Neural crest cell (in vitro differentiated cells): ENCODE data around the gene RPGRIP1L. TPM values are rescaled to one million over a fixed set of nuclear protein-coding genes. Genes with fewer than 3 reads are reported as not detected.
A peak's percentile ranks its signal among the peaks of the same experiment; 100 is the strongest.

Source experiments
- DNase-seq: peaks from one replicate; pipeline ENCODE4 v3.0.0; 2021; ENCODE audit warnings: low read depth, mixed read lengths, low spot score
- H3K27ac Mint-ChIP-seq: one replicate; pipeline ENCODE4 v1.8.0; 2021; ENCODE audit warnings: mild to moderate bottlenecking, mixed read lengths; ENCODE audit not compliant: unreplicated experiment
- H3K27me3 Mint-ChIP-seq: 2 replicates; pipeline ENCODE4 v1.8.0; 2021; ENCODE audit warnings: low read depth, mild to moderate bottlenecking, mixed read lengths
- H3K36me3 Mint-ChIP-seq: 2 replicates; pipeline ENCODE4 v1.8.0; 2021; ENCODE audit warnings: low read depth, mild to moderate bottlenecking, mixed read lengths
- H3K4me1 Mint-ChIP-seq: 2 replicates; pipeline ENCODE4 v1.8.0; 2021; ENCODE audit warnings: mixed read lengths
- H3K4me3 Mint-ChIP-seq: one replicate; pipeline ENCODE4 v1.8.0; 2021; ENCODE audit warnings: mild to moderate bottlenecking, mixed read lengths
- H3K9me3 Mint-ChIP-seq: 2 replicates; pipeline ENCODE4 v1.8.0; 2021; ENCODE audit warnings: mixed read lengths
- total RNA-seq: library from RNA; stranded (reverse); gene quantifications from 2 replicates; pipeline ENCODE4 v1.2.1, GENCODE V29; 2021
- TF ChIP-seq, protein P1 (sequence below): fragments of 200-600 bp; sonication (generic); conservative IDR thresholded peaks from 2 replicates; pipeline ENCODE4 v1.5.0; 2021; ENCODE audit warnings: antibody characterized with exemption, mild to moderate bottlenecking

RPGRIP1L gene
- total RNA-seq, 1 donor from 2014 or later, result 24.0 TPM

DNA sequence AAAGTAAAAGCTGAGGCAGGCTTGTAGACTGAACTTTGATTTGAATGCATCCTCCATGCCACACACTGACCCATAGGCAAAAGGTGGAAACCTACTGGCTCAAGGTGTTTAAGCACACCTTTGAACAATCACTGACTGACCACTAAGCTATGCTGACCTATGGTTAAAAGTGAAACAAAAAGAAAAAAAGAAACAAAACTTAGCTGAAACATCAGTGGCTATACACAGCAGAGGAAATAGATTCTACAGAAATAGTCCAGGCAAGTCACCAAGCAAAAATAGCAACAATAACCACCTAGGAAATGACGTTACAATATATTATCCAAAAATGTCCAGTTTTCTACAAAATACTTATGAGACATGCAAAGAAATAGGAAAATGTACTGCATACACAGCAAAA, 60.2 kb downstream of the RPGRIP1L start:
- Mint-ChIP-seq H3K9me3 (peaks cover 7% of the 10 kb centered on the region), H3K36me3 (peaks cover 33% of the 10 kb centered on the region), H3K4me1 (no peaks in the 10 kb centered on the region)

DNA sequence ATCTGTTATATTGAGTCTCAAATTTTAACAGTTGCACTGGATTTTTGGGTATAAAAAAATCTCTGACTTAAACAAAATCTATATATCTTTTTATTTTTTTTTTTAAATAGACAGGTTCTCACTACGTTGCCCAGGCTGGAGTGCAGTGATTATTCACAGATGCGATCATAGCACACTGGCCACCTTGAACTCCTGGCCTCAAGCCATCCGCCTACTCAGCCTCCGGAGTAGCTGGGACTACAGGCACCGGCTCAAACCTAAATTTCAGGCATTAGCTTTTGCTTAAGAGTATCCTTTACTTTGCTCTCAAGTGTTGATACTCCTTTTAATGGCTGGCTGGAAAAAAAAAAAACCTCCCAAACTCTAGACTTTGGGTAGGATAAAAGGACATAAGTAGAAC, 61.6 kb downstream of the RPGRIP1L start:
- no peak for DNase-seq
- Mint-ChIP-seq H3K9me3 (peaks cover 7% of the 10 kb centered on the region), H3K4me3 (no peak overlapping the region), H3K36me3 (peaks cover 30% of the 10 kb centered on the region), H3K27ac (no peak overlapping the region), H3K27me3 (no peaks in the 10 kb centered on the region), H3K4me1 (no peaks in the 10 kb centered on the region)
- TF ChIP-seq, protein P1, sequence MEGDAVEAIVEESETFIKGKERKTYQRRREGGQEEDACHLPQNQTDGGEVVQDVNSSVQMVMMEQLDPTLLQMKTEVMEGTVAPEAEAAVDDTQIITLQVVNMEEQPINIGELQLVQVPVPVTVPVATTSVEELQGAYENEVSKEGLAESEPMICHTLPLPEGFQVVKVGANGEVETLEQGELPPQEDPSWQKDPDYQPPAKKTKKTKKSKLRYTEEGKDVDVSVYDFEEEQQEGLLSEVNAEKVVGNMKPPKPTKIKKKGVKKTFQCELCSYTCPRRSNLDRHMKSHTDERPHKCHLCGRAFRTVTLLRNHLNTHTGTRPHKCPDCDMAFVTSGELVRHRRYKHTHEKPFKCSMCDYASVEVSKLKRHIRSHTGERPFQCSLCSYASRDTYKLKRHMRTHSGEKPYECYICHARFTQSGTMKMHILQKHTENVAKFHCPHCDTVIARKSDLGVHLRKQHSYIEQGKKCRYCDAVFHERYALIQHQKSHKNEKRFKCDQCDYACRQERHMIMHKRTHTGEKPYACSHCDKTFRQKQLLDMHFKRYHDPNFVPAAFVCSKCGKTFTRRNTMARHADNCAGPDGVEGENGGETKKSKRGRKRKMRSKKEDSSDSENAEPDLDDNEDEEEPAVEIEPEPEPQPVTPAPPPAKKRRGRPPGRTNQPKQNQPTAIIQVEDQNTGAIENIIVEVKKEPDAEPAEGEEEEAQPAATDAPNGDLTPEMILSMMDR, result no peak

More for the DNA sequence above, 60.2 kb downstream of the RPGRIP1L start:
- Mint-ChIP-seq H3K4me3 (no peak overlapping the region), H3K27me3 (no peaks in the 10 kb centered on the region), H3K27ac (no peak overlapping the region)
- no peak for DNase-seq
- TF ChIP-seq, protein P1, result no peak

DNA sequence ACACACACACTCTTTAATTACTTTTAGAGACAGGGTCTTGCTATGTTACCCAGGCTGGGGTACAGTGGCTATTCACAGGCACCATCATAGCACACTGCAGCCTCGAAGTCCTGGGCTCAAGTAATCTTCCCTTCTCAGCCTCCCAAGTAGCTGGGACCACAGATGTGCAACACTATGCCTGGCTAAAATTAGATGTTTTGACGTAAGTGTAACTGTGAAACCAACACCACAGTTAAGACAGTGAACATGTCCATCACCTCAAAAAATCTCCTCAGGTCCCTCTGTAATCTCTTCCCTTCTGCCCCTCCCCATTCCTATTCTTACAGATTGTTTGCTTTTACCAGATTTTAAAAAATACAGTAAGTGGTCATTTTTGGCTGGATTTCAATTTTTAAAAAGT, 66.7 kb downstream of the RPGRIP1L start:
- H3K27me3 Mint-ChIP-seq, result no peaks in the 10 kb centered on the region
- no peak overlapping the region for H3K4me3 Mint-ChIP-seq
- TF ChIP-seq, protein P1, result no peak
- H3K4me1 Mint-ChIP-seq, result peaks cover 4% of the 10 kb centered on the region
- H3K27ac Mint-ChIP-seq, result no peak overlapping the region
- H3K36me3 Mint-ChIP-seq, result peaks cover 12% of the 10 kb centered on the region
- H3K9me3 Mint-ChIP-seq, result no peaks in the 10 kb centered on the region
- no peak for DNase-seq

DNA sequence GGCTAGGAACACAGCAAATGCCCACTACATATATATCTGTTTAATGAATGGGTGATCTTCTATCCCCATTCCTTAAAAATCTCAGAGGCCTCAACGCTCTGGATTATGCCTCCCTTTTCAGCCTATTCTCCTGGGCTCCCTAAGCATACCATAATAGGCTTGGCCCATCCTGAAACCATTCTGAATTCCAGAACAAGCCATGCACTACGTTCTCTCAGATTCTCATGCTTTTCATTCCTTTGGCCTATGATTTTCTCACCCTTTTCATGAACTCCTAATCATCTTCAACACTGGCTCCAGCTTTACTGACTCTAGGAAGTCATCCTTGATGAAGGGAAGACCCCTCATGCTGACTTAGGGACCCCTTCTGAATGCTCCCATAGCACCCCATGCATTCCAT, 71.1 kb downstream of the RPGRIP1L start:
- Mint-ChIP-seq H3K27ac (peak overlapping the region; percentile 15), H3K4me3 (no peak overlapping the region), H3K9me3 (no peaks in the 10 kb centered on the region), H3K4me1 (peaks cover 4% of the 10 kb centered on the region), H3K36me3 (peaks cover 7% of the 10 kb centered on the region), H3K27me3 (no peaks in the 10 kb centered on the region)
- no peak for DNase-seq
- TF ChIP-seq, protein P1, result no peak

DNA sequence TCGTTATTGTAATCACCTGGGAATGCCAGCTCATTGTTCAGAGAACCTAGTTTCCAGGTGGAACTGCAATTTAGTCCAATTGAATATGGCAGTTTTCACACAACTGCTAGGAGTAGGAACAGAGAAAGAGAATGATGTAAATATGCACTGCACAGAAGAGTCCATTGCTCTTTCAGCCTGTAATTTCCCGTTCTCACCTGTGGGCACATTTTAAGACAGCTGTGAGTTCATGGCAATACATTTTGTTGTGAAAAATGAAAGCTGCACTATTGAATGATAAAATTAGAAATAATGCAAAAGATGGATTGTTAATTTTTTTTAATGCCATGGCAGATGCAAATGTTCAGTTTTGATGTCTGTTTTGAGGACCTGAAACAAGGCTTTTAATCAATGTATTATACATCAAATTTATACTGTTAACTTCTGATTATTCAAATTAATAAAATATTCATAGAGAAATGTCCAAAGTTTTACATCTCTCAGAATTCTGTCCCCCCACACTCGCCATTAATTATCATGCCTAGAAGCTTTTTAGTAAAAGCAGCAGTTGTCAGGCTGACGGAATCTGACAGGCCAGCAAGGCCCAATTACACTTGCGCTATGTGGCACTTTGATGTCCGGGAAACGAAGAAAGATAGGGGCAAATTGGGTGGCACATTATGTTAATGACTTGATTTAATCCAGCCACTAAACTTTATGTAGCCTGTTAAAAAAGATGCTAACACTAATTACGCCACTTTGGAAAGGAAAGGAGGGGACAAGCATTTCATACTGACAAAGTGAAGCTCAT, 72.2 kb downstream of the RPGRIP1L start:
- Mint-ChIP-seq H3K36me3 (peaks cover 10% of the 10 kb centered on the region), H3K27ac (no peak overlapping the region), H3K4me1 (peaks cover 4% of the 10 kb centered on the region), H3K9me3 (no peaks in the 10 kb centered on the region), H3K27me3 (no peaks in the 10 kb centered on the region), H3K4me3 (no peak overlapping the region)
- TF ChIP-seq, protein P1, result no peak
- DNase-seq, result no peak
